H9 (cell line): ENCODE data around the gene R3HDM4. TPM values are rescaled to one million over a fixed set of nuclear protein-coding genes. Genes with fewer than 3 reads are reported as not detected.

Experiments
- DNase-seq: peaks from one replicate; pipeline ENCODE4 v3.0.0-alpha.2; 2017
- H2AFZ ChIP-seq: one replicate; pipeline ENCODE4 v1.6.1; 2013; ENCODE audit warnings: mild to moderate bottlenecking, low read length, control low read depth, moderate library complexity
- H2AK5ac ChIP-seq: 2 replicates; pipeline ENCODE4 v1.6.1; 2013; ENCODE audit warnings: low read length, control low read depth, mixed read lengths; ENCODE audit not compliant: insufficient read length
- H2BK120ac ChIP-seq: one replicate; pipeline ENCODE4 v1.6.1; 2013; ENCODE audit warnings: low read depth, mild to moderate bottlenecking, low read length, control low read depth, inconsistent platforms; ENCODE audit not compliant: poor library complexity, severe bottlenecking
- H2BK12ac ChIP-seq: 2 replicates; pipeline ENCODE4 v1.6.1; 2013; ENCODE audit warnings: low read length, control low read depth, mixed read lengths, low read depth; ENCODE audit not compliant: insufficient read length
- H2BK15ac ChIP-seq: 2 replicates; pipeline ENCODE4 v1.6.1; 2013; ENCODE audit warnings: low read depth, low read length, control low read depth
- H2BK20ac ChIP-seq: one replicate; pipeline ENCODE4 v1.6.1; 2013; ENCODE audit warnings: low read depth, mild to moderate bottlenecking, low read length, control low read depth, inconsistent platforms; ENCODE audit not compliant: poor library complexity, severe bottlenecking
- H2BK5ac ChIP-seq: 2 replicates; pipeline ENCODE4 v1.6.1; 2013; ENCODE audit warnings: low read length, control low read depth, mixed read lengths; ENCODE audit not compliant: insufficient read length
- H3K14ac ChIP-seq: 2 replicates; pipeline ENCODE4 v1.6.1; 2013; ENCODE audit warnings: low read length, control low read depth; ENCODE audit not compliant: insufficient read depth
- H3K18ac ChIP-seq: 2 replicates; pipeline ENCODE4 v1.6.1; 2013; ENCODE audit warnings: low read depth, mild to moderate bottlenecking, mixed read lengths, low read length, control low read depth; ENCODE audit not compliant: insufficient read length
- H3K23ac ChIP-seq: 2 replicates; pipeline ENCODE4 v1.6.1; 2013; ENCODE audit warnings: low read length, control low read depth, mixed read lengths, low read depth; ENCODE audit not compliant: insufficient read length
- H3K23me2 ChIP-seq: 2 replicates; pipeline ENCODE4 v1.6.1; 2013; ENCODE audit warnings: low read depth, mild to moderate bottlenecking, mixed read lengths, low read length, control low read depth; ENCODE audit not compliant: insufficient read length, poor library complexity, severe bottlenecking
- H3K27ac ChIP-seq: 2 replicates; pipeline ENCODE4 v1.5.1; 2013; ENCODE audit warnings: low read length, control low read depth, mixed read lengths, low read depth; ENCODE audit not compliant: insufficient read length
- H3K27me3 ChIP-seq: 2 replicates; pipeline ENCODE4 v1.6.1; 2013; ENCODE audit warnings: low read length, control low read depth, inconsistent platforms; ENCODE audit not compliant: insufficient read depth
- H3K4ac ChIP-seq: 2 replicates; pipeline ENCODE4 v1.6.1; 2013; ENCODE audit warnings: low read depth, mild to moderate bottlenecking, control low read depth, inconsistent platforms, low read length, moderate library complexity
- H3K4me1 ChIP-seq: 2 replicates; pipeline ENCODE4 v1.6.1; 2013; ENCODE audit warnings: low read length, control low read depth, inconsistent platforms; ENCODE audit not compliant: insufficient read depth
- H3K4me2 ChIP-seq: 2 replicates; pipeline ENCODE4 v1.6.1; 2013; ENCODE audit warnings: low read length, control low read depth, mixed read lengths; ENCODE audit not compliant: insufficient read length, insufficient read depth
- H3K56ac ChIP-seq: 2 replicates; pipeline ENCODE4 v1.6.1; 2013; ENCODE audit warnings: low read depth, mild to moderate bottlenecking, mixed read lengths, low read length, control low read depth; ENCODE audit not compliant: insufficient read length
- H3K79me1 ChIP-seq: 2 replicates; pipeline ENCODE4 v1.6.1; 2013; ENCODE audit warnings: low read depth, mild to moderate bottlenecking, moderate library complexity, low read length, control low read depth, inconsistent platforms; ENCODE audit not compliant: insufficient read depth, poor library complexity, severe bottlenecking
- H3K79me2 ChIP-seq: 2 replicates; pipeline ENCODE4 v1.6.1; 2013; ENCODE audit warnings: low read length, control low read depth, inconsistent platforms; ENCODE audit not compliant: insufficient read depth
- H3K9ac ChIP-seq: 2 replicates; pipeline ENCODE4 v1.6.1; 2013; ENCODE audit warnings: low read length, control low read depth, mixed read lengths; ENCODE audit not compliant: insufficient read length; ENCODE audit errors: extremely low read depth
- H3K9me3 ChIP-seq: one replicate; pipeline ENCODE4 v1.6.1; 2013; ENCODE audit warnings: low read depth, low read length, inconsistent platforms; ENCODE audit not compliant: control insufficient read depth
- H3T11ph ChIP-seq: one replicate; pipeline ENCODE4 v1.6.1; 2013; ENCODE audit warnings: mild to moderate bottlenecking, low read length, control low read depth, inconsistent platforms
- H4K20me1 ChIP-seq: one replicate; pipeline ENCODE4 v1.6.1; 2013; ENCODE audit not compliant: control insufficient read depth, insufficient read length, insufficient read depth
- H4K5ac ChIP-seq: 2 replicates; pipeline ENCODE4 v1.6.1; 2013; ENCODE audit warnings: low read depth, mild to moderate bottlenecking, mixed read lengths, low read length, control low read depth; ENCODE audit not compliant: insufficient read length
- H4K8ac ChIP-seq: replicated peaks from 2 replicates; pipeline ENCODE4 v1.6.1; 2013; ENCODE audit warnings: low read length, control low read depth, mixed read lengths, low read depth; ENCODE audit not compliant: insufficient read length
- H4K91ac ChIP-seq: 2 replicates; pipeline ENCODE4 v1.6.1; 2013; ENCODE audit warnings: low read depth, mild to moderate bottlenecking, moderate library complexity, mixed read lengths, low read length, control low read depth; ENCODE audit not compliant: insufficient read length
- H3K27ac Mint-ChIP-seq, 3 experiments: 2 replicates in 2 of 3; 3 replicates in 1 of 3; pipeline ENCODE4 v1.8.0; 2020 to 2021; ENCODE audit warnings: mixed read lengths in 3 of 3, mild to moderate bottlenecking in 1 of 3, moderate library complexity in 1 of 3
- H3K27me3 Mint-ChIP-seq: 2 replicates; pipeline ENCODE4 v1.8.0; 2021; ENCODE audit warnings: low read depth, mild to moderate bottlenecking, moderate library complexity, mixed read lengths
- H3K36me3 Mint-ChIP-seq, 3 experiments: 2 replicates in 2 of 3; 3 replicates in 1 of 3; pipeline ENCODE4 v1.8.0; 2020 to 2021; ENCODE audit warnings: low read depth in 3 of 3, mixed read lengths in 3 of 3; ENCODE audit not compliant: insufficient read depth in 1 of 3
- H3K4me1 Mint-ChIP-seq, 2 experiments: 2 replicates each; pipeline ENCODE4 v1.8.0; 2020; ENCODE audit warnings: mixed read lengths in 2 of 2
- H3K4me3 Mint-ChIP-seq, 2 experiments: 2 replicates in 1 of 2; 3 replicates in 1 of 2; pipeline ENCODE4 v1.8.0; 2020 to 2021; ENCODE audit warnings: mild to moderate bottlenecking in 2 of 2, mixed read lengths in 2 of 2, moderate library complexity in 1 of 2
- H3K9me3 Mint-ChIP-seq, 2 experiments: 2 replicates in 1 of 2; 3 replicates in 1 of 2; pipeline ENCODE4 v1.8.0; 2020; ENCODE audit warnings: mild to moderate bottlenecking in 2 of 2, mixed read lengths in 2 of 2, moderate library complexity in 1 of 2
- WGBS: extraction: QIAGEN DNeasy Blood & Tissue Kit; methylation state at CpG from one replicate; pipeline ENCODE4 v1.1.7; 2013; ENCODE audit warnings: missing lambda C conversion rate, low lambda C conversion rate, mixed read lengths; ENCODE audit not compliant: insufficient read length; ENCODE audit errors: extremely low coverage; 5-methylcytosine and 5-hydroxymethylcytosine counted together
- total RNA-seq: library from RNA; stranded (reverse); gene quantifications from 2 replicates; pipeline ENCODE4 v1.2.1, GENCODE V29; 2021
- TF ChIP-seq, protein P1 (sequence below): fragments of 200-600 bp; sonication (generic); conservative IDR thresholded peaks from 3 replicates; pipeline ENCODE4 v1.8.0; 2021; ENCODE audit warnings: antibody characterized with exemption, mild to moderate bottlenecking

R3HDM4 gene
- total RNA-seq, 1 experiment from 2014 or later, result 66.4 TPM

DNA sequence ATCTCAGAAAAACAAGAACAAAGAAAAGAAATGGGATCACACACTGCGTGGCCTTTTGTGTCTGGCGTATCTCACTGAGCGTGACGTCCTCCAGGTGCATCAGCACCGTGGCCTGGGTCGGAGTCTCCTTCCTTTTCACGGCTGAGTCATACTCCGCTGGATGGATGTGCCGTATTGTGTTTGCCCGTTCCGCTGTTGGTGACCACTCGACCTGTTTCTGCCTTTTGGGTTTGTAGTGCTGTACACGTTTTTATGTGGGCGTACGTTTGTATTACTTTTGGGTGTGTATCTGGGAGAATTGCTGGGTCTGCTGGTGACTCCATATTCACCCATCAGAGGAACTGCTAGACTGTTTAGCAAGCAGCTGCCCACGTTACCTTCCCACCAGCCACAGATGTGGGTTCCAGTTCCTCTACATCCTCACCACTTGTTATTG, 24.3 kb upstream of the R3HDM4 start:
- no peak for DNase-seq
- no peak overlapping the region for H2BK5ac ChIP-seq
- H3K27ac Mint-ChIP-seq, result peak overlapping the region in 1 of 3 experiments; percentile 41; a peak in 2 of 7 replicates
- no peak overlapping the region for H3K4me3 Mint-ChIP-seq
- no peaks in the 10 kb centered on the region for H3K9me3 Mint-ChIP-seq
- TF ChIP-seq, protein P1, sequence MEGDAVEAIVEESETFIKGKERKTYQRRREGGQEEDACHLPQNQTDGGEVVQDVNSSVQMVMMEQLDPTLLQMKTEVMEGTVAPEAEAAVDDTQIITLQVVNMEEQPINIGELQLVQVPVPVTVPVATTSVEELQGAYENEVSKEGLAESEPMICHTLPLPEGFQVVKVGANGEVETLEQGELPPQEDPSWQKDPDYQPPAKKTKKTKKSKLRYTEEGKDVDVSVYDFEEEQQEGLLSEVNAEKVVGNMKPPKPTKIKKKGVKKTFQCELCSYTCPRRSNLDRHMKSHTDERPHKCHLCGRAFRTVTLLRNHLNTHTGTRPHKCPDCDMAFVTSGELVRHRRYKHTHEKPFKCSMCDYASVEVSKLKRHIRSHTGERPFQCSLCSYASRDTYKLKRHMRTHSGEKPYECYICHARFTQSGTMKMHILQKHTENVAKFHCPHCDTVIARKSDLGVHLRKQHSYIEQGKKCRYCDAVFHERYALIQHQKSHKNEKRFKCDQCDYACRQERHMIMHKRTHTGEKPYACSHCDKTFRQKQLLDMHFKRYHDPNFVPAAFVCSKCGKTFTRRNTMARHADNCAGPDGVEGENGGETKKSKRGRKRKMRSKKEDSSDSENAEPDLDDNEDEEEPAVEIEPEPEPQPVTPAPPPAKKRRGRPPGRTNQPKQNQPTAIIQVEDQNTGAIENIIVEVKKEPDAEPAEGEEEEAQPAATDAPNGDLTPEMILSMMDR, result no peak
- H3K27me3 ChIP-seq, result no peaks in the 10 kb centered on the region
- H4K8ac ChIP-seq, result no peak overlapping the region
- H4K5ac ChIP-seq, result no peak overlapping the region
- H2AFZ ChIP-seq, result no peak overlapping the region
- H4K91ac ChIP-seq, result no peak overlapping the region
- H3K4ac ChIP-seq, result no peak overlapping the region
- H2BK20ac ChIP-seq, result no peak overlapping the region
- H3K4me2 ChIP-seq, result no peak overlapping the region
- no peaks in the 10 kb centered on the region for H3K4me1 ChIP-seq
- peaks cover 14 to 45% (median 39%) of the 10 kb centered on the region in 3 experiments; a peak in 6 of 7 replicates for H3K36me3 Mint-ChIP-seq
- no peak overlapping the region for H3K27ac ChIP-seq
- H2AK5ac ChIP-seq, result no peak overlapping the region
- no peak overlapping the region for H2BK12ac ChIP-seq
- no peak overlapping the region for H3K23ac ChIP-seq
- H3K18ac ChIP-seq, result no peak overlapping the region
- no peak overlapping the region for H3K9ac ChIP-seq
- H3K56ac ChIP-seq, result no peak overlapping the region
- H3K27me3 Mint-ChIP-seq, result no peaks in the 10 kb centered on the region
- H2BK15ac ChIP-seq, result no peak overlapping the region
- peaks cover 10% of the 10 kb centered on the region; the same call in 1 of the 2 replicates for H3K79me2 ChIP-seq
- no CpG with 5 or more reads among the region's 16 CpGs for WGBS
- H4K20me1 ChIP-seq, result peaks cover 3% of the 10 kb centered on the region
- H2BK120ac ChIP-seq, result no peak overlapping the region
- no peak overlapping the region for H3K14ac ChIP-seq
- peaks cover 5 to 8% of the 10 kb centered on the region in 2 experiments; a peak in 2 of 4 replicates for H3K4me1 Mint-ChIP-seq
- H3K79me1 ChIP-seq, result peaks cover 2% of the 10 kb centered on the region
- H3K23me2 ChIP-seq, result no peaks in the 10 kb centered on the region
- H3T11ph ChIP-seq, result no peak overlapping the region
- no peaks in the 10 kb centered on the region for H3K9me3 ChIP-seq
